Loucy (cell line): ENCODE measurements around the gene CDH9.

Experiments used
- EZH2phosphoT487 ChIP-seq: fragments of 200-600 bp; IDR thresholded peaks from 2 replicates; pipeline ENCODE4 v1.6.1; 2018; ENCODE audit warnings: antibody characterized with exemption, mild to moderate bottlenecking, moderate library complexity, borderline replicate concordance
- TF ChIP-seq, protein P1 (sequence below): fragments of 200-600 bp; sonication (generic); conservative IDR thresholded peaks from 2 replicates; pipeline ENCODE4 v1.5.1; 2014; ENCODE audit warnings: mild to moderate bottlenecking, antibody characterized with exemption, low read length

GRCh38 chr5:26894719-26895263, 143.6 kb downstream of the CDH9 start:
- TF ChIP-seq, protein P1, sequence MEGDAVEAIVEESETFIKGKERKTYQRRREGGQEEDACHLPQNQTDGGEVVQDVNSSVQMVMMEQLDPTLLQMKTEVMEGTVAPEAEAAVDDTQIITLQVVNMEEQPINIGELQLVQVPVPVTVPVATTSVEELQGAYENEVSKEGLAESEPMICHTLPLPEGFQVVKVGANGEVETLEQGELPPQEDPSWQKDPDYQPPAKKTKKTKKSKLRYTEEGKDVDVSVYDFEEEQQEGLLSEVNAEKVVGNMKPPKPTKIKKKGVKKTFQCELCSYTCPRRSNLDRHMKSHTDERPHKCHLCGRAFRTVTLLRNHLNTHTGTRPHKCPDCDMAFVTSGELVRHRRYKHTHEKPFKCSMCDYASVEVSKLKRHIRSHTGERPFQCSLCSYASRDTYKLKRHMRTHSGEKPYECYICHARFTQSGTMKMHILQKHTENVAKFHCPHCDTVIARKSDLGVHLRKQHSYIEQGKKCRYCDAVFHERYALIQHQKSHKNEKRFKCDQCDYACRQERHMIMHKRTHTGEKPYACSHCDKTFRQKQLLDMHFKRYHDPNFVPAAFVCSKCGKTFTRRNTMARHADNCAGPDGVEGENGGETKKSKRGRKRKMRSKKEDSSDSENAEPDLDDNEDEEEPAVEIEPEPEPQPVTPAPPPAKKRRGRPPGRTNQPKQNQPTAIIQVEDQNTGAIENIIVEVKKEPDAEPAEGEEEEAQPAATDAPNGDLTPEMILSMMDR, result no peak
- TF ChIP-seq EZH2phosphoT487, result no peak
